GM13977 (cell line): ENCODE measurements around the gene SMCO2.

Experiments
- DNase-seq: peaks from one replicate; pipeline ENCODE4 v3.0.0; 2012; ENCODE audit warnings: low spot score
- in situ Hi-C: fragments of 300-500 bp; cut with MboI; formaldehyde crosslinking; loops from one replicate; pipeline ENCODE4 v1.12.0; 2022; ENCODE audit warnings: low sequenced_read_pairs, low pct_unique_long_range_greater_than_20kb, mixed read lengths, inconsistent platforms; ENCODE audit not compliant: unreplicated experiment
- TF ChIP-seq, protein P1 (sequence below): IDR thresholded peaks from 2 replicates; pipeline ENCODE4 v1.5.1; 2012; ENCODE audit warnings: mild to moderate bottlenecking, control low read depth; ENCODE audit not compliant: insufficient read depth; ENCODE audit errors: extremely low read depth, missing control alignments

SMCO2 gene

DNA sequence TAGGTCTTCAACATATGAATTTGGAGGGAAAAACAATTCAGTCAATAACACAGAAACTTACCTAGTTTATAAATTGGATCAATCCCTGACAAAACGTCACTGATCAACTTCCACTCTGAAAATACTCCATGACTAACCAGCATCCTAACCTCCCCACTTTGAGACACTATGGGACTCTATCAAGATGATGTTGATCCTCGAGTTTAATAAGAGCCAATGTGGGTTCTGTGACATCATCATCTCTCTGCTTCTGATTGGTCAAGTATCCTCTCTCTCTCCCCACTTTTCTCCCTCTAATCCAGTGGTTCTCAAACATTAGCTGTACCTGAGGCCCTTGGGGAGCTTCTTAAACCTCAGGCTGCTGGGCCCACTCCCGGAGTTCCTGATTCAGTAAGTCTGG lies at the start of gene SMCO2:
Gene SMCO2 (plus strand): TSS at position 301 of the 400 bp plus-strand sequence. CDS start 23,896 bp downstream, outside the sequence.
- in situ Hi-C loops, result no loop called here
- DNase-seq, result no peak
- TF ChIP-seq, protein P1, sequence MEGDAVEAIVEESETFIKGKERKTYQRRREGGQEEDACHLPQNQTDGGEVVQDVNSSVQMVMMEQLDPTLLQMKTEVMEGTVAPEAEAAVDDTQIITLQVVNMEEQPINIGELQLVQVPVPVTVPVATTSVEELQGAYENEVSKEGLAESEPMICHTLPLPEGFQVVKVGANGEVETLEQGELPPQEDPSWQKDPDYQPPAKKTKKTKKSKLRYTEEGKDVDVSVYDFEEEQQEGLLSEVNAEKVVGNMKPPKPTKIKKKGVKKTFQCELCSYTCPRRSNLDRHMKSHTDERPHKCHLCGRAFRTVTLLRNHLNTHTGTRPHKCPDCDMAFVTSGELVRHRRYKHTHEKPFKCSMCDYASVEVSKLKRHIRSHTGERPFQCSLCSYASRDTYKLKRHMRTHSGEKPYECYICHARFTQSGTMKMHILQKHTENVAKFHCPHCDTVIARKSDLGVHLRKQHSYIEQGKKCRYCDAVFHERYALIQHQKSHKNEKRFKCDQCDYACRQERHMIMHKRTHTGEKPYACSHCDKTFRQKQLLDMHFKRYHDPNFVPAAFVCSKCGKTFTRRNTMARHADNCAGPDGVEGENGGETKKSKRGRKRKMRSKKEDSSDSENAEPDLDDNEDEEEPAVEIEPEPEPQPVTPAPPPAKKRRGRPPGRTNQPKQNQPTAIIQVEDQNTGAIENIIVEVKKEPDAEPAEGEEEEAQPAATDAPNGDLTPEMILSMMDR, result no peak

DNA sequence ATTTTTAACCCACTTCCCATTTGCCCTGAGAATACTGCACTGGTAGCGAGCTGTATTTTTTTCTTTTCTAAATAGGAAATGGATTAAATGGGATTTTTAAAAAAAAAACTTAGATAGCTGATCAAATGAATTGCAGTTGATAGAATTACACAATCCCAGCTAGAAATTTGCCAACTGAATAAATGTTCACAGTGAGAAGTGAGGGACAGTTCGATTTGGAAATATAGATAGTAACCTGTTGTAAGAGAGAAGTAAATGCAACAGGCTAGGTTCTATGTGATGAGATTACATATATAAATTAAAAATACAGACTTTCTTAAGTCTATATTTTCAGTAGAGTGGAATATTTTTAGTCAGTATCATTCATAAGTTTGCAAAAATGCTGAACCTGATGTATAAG lies 48.1 kb upstream of the SMCO2 start:
- TF ChIP-seq, protein P1, result no peak
- in situ Hi-C loops, result no loop called here
- DNase-seq, result no peak

DNA sequence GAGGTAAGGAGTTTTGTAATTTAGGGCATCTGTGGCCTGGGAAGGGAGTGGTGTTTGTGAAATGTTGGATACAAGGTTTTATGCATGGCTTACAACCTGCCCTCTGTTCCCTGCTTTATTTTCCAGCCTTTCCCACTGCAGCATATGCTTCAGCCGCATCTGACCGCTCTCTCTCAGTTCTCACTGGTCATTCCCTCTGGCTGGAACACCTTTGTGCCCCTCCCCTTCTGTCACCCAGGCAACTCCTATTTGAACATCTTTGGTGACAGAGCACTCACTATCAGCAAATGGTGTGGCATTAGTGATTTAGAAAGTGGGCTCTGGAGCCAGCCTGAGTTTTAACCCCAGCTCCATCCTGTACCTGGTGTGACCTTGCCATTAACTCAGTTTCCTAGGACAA lies 47.5 kb upstream of the SMCO2 start:
- DNase-seq, result no peak
- in situ Hi-C loops, result no loop called here
- TF ChIP-seq, protein P1, result no peak

DNA sequence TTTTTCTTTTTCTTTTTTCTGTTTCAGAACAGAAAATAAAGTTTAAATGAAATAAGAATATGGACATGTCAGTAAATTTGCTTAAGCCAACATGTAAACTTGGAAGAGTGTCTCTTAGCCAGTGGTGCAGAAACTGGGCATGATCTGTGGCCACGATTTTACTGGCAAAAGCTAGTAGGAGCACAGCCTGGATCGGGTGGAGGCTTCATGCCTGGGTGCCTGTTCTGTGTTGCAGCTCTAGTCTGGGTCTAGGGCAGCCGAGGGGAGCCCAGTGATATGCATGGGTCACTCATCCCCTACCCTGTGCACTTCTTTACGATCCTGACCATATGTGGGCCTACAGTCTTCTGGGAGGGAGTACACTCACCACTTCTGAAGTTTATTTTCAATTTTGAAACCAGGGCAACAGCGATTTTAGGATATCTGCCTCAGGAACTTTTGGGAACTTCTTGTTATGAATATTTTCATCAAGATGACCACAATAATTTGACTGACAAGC lies 45.6 kb upstream of the SMCO2 start:
- no peak for DNase-seq
- TF ChIP-seq, protein P1, result no peak
- in situ Hi-C loops, result no loop called here

DNA sequence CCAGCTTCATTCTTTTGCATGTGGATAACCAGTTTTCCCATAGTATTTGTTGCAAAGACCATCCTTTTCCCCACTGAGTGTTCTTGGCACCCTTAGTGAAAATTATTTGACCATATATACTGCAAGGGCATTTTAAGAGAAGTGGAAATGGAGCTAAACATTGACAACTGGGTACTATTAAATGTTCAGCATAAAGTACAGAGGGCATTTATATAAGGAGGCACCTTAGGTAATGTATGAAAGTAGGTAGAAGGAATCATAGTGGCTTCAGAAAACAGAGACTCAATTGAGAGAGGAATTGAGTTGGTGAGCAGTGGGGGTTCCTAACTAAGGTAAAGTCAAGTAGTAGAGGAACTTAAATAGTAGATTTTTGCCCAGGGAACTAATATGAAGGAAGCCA lies 34.5 kb upstream of the SMCO2 start:
- DNase-seq, result no peak
- TF ChIP-seq, protein P1, result no peak

DNA sequence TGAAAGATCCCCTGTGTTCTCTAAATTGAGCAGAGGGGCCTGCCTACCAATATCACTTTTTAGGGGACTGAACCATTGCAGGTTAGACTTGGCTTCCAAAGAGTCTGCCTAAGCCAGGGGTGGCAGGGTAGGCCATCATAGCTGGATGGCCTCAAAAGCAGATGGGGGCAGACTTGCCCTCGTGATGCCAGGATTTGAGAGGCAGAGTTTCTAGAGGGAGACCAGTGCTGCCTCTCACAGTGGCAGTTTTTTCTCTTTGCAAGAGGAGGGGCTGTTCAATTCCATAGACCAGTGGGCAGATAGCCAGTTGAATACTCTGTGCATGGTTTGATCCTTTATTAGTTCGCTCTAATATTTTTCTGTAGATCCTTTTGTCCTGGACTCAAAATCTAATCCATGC lies 23.8 kb upstream of the SMCO2 start:
- in situ Hi-C loops, result no loop called here
- TF ChIP-seq, protein P1, result no peak
- DNase-seq, result no peak

More for the DNA sequence above, 34.5 kb upstream of the SMCO2 start:
- in situ Hi-C loops, result no loop called here
